GM20000 (cell line): ENCODE results near the gene TRHDE.

Experiments
- DNase-seq: peaks from one replicate; pipeline ENCODE4 v3.0.0; 2012; ENCODE audit warnings: low spot score
- TF ChIP-seq, protein P1 (sequence below): IDR thresholded peaks from 2 replicates; pipeline ENCODE4 v1.5.1; 2012; ENCODE audit warnings: mild to moderate bottlenecking, control low read depth; ENCODE audit errors: extremely low read depth, missing control alignments

Gene TRHDE

DNA sequence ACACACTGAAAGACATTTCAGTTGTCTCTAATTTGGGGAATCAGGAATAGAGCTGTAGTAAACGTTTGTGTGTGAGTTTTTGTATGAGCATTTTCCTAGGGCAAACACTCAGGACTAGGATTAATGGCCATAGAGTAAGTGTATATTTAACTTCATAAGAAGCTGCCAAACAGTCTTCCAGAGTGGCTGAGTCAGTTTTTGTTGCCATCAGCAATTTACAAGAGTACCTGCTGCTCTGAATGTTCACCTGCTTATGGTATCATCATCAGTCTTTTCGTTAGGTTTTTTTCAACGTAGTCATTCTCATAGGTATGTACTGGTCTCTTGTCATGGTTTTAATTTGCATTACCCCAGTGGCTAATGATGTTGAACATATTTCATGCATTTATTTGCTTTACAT is 30.6 kb upstream of the TRHDE start:
- TF ChIP-seq, protein P1, sequence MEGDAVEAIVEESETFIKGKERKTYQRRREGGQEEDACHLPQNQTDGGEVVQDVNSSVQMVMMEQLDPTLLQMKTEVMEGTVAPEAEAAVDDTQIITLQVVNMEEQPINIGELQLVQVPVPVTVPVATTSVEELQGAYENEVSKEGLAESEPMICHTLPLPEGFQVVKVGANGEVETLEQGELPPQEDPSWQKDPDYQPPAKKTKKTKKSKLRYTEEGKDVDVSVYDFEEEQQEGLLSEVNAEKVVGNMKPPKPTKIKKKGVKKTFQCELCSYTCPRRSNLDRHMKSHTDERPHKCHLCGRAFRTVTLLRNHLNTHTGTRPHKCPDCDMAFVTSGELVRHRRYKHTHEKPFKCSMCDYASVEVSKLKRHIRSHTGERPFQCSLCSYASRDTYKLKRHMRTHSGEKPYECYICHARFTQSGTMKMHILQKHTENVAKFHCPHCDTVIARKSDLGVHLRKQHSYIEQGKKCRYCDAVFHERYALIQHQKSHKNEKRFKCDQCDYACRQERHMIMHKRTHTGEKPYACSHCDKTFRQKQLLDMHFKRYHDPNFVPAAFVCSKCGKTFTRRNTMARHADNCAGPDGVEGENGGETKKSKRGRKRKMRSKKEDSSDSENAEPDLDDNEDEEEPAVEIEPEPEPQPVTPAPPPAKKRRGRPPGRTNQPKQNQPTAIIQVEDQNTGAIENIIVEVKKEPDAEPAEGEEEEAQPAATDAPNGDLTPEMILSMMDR = no peak
- no peak for DNase-seq

DNA sequence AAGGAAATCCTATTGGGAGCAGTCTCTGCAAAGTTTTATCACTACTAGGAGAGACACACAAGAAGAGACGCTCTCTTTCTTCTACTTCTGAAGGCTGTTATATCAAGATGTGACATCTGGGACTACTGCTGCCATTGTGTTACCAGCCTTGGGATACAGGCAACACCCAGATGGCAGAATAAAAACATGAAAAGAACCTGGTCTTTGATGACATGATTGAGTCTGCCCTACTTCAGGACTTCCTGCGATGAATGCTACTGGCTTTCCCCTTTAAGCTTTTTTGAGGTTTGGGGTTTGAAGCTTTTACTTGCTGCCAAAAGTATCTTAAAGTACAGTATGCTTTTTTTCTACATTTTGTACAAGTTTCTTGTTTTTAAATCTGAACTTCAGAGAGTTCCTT is 29.2 kb upstream of the TRHDE start:
- TF ChIP-seq, protein P1 = no peak
- DNase-seq = no peak

DNA sequence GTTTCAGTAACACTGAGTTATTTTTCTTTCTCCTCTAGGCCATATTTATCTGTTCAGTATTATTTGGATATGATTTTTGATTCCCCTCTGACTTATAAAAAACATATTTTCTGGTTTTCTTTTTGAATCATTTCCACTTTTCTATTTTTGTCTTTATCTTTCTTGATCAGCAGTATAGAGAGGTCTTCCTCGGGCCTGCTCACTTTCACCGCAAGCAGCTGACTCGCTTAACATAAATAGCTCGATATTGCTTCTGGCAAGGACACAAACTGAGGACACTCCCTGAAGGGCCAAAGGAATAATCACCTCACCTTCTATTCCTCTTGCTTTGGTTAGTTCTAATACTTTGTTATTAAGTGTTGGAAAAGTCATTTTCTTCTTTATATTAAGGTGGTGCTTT is 25.8 kb upstream of the TRHDE start:
- DNase-seq = no peak
- TF ChIP-seq, protein P1 = no peak

DNA sequence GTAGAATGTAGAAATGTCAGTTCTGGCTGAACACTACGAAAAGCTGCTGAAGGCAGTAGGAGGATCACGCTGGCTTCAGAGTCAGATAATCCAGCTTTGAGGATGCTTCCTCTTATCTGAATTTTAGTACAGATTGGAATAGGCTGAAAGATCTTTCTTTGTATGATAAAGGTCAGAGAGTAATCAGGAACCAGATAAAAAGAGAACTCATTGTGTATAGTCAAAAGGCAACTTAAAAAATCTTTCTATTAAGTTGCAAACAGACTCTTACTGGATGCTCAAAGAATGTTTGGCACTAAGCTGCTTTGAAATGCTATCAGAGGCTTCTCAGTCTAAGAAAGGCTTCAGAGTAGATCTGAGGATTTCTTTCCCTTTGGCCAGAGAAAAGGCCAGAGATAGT is 21.8 kb upstream of the TRHDE start:
- DNase-seq = no peak
- TF ChIP-seq, protein P1 = no peak

DNA sequence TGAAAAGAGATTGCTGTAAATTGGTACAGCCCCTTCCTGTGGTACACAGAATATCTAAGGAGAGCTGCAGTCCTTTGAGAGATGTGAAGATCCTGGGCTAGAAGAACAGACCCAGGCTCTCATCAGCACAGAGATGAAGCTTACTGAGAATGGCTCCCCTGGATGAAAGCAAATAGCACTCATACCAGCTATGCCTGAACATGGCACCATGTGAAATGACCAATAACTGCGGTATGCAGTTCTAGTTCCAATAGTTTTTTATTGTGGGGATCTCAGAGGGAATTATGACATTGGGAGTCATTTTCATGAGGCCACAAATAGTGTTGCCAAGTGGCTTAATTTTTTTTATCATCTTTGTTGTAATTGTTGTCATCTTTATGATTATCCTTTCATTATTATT is 15.4 kb upstream of the TRHDE start:
- no peak for DNase-seq
- TF ChIP-seq, protein P1 = no peak

DNA sequence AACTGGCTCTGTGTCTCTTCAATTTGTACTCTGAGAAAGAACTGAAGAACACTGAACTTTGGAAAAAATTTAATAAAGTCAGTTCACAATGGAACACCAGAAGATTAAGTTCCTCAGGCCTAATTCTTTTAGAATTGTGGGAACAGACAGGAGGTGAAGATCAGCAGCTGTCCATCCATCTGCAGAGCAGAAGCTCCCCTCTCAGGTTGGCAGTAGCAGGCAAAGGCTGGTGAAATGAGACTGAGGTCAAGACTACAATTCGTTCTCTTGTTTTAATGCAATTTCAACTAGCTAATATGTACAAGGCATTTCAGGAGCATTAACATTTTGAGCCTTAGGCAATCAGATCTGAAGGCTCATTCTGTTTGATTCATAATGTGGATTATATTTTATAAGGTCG is 10.3 kb upstream of the TRHDE start:
- TF ChIP-seq, protein P1 = no peak
- no peak for DNase-seq

DNA sequence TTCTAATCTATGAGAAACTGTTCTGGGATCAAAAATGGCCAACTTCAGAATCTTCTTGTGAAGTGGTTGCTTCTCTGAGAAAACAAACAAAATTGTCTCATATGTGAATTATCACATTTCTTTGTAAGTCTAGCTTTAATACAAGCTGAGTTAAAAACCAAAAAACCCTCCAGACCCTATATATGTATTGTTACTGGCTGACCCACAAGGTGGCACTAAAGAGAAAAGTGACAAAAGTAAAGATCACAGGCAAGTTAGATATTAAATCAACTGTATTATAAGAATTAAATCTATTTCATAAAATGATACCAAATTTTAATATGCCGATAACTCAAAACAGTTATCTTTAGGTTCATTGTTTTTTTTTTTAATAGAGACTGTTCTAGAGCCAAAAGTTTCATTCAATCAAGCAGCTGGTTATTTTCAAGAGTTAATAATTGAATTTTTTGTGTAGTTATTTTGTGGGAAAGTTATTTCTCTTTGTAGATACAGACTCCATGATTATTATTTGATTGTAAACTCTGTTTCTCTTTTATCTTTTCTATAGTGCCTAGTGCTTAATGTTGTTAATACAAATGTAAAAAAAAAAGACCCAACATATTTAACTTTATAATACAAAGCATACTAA is 7.5 kb upstream of the TRHDE start:
- TF ChIP-seq, protein P1 = peak; percentile 35
- DNase-seq = no peak

DNA sequence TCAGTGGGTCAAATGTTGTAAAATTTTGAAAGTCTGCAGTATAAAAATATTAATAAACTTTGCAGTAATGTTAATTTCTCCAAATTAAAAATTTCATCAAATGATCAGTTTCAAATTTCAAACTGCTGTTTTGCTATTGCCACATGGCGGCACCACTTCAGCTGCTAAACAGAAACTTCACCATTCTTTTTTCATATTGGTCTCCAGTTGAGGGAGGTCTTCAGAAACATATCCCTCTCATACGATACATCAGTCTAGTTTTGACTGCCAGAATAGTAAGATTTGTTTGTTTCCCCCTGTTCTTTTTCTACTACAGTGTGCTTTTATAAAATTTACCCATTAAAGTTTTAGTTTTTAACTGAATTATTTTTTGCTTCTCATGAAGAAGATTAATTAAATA is 4.2 kb upstream of the TRHDE start:
- TF ChIP-seq, protein P1 = peak; percentile 6

More for the DNA sequence above, 4.2 kb upstream of the TRHDE start:
- DNase-seq = no peak
